Thymus (tissue), 14 donors: Measurements from ENCODE around the gene NOXRED1. TPM values are rescaled to one million over a fixed set of nuclear protein-coding genes. Genes with fewer than 3 reads are reported as not detected.
A peak's percentile ranks its signal among the peaks of the same experiment; 100 is the strongest.

ENCODE experiments used
- DNase-seq, 9 donors: peaks; one replicate each; pipeline ENCODE4 v3.0.0-alpha.2; 2013; ENCODE audit warnings: low spot score in 9 of 9, low read depth in 6 of 9, missing footprints in 1 of 9
- H3K27ac ChIP-seq, 2 donors: one replicate each; pipeline ENCODE4 v1.5.1; 2013; ENCODE audit warnings: control low read depth in 1 of 2, low read depth in 1 of 2, low read length in 1 of 2, mild to moderate bottlenecking in 1 of 2, moderate library complexity in 1 of 2
- H3K27me3 ChIP-seq, 2 donors: one replicate each; pipeline ENCODE4 v1.5.1; 2013; ENCODE audit warnings: low read length in 1 of 2; ENCODE audit not compliant: control insufficient read depth in 2 of 2, insufficient read depth in 1 of 2
- H3K36me3 ChIP-seq, 2 donors: one replicate each; pipeline ENCODE4 v1.5.1; 2013; ENCODE audit warnings: low read length in 1 of 2, mild to moderate bottlenecking in 1 of 2, moderate library complexity in 1 of 2; ENCODE audit not compliant: control insufficient read depth in 2 of 2, insufficient read depth in 2 of 2
- H3K4me1 ChIP-seq, 2 donors: one replicate each; pipeline ENCODE4 v1.5.1; 2013; ENCODE audit warnings: low read length in 2 of 2; ENCODE audit not compliant: control insufficient read depth in 2 of 2, insufficient read depth in 2 of 2
- H3K4me3 ChIP-seq, 2 donors: one replicate each; pipeline ENCODE4 v1.5.1; 2013; ENCODE audit warnings: low read length in 2 of 2, control low read depth in 1 of 2, mild to moderate bottlenecking in 1 of 2
- H3K9me3 ChIP-seq, 2 donors: one replicate each; pipeline ENCODE4 v1.5.1; 2013; ENCODE audit warnings: low read length in 1 of 2, mild to moderate bottlenecking in 1 of 2; ENCODE audit not compliant: control insufficient read depth in 2 of 2, insufficient read depth in 1 of 2
- WGBS: extraction: QIAGEN DNeasy Blood & Tissue Kit; methylation state at CpG from one replicate; pipeline ENCODE4 v1.1.7; 2013; 5-methylcytosine and 5-hydroxymethylcytosine counted together
- long read RNA-seq, 10 donors: transcript quantifications; one replicate each; lab custom pipeline, GENCODE V29; 2026
- polyA plus RNA-seq: library from polyadenylated mRNA; stranded (reverse); fragments of 200-250 nt; gene quantifications from one replicate; pipeline ENCODE4 v1.2.3, GENCODE V29; 2013
- total RNA-seq: library from RNA; stranded (reverse); fragments of 120-200 nt; gene quantifications from one replicate; pipeline ENCODE4 v1.2.4, GENCODE V29; 2013
- donor health status: healthy.

The NOXRED1 gene, protein sequence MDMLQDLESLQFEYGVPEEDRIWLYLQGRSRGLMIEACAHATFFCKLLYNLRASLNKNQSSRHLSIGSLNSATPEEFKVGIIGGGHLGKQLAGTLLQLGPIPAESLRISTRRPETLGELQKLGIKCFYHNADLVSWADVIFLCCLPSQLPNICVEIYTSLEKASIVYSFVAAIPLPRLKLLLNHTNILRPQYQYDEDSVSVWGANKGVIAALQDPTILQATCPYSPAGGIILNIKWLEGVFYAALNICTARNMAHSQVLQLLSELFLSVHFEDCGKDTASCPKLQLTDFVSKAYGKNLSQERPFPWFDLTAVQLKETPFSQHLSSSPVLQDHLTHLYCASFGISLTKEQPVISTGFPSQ
- total RNA-seq (0.19 TPM), polyA plus RNA-seq (1.6 TPM)
- long read RNA-seq, donor 1 = 0 reads
- long read RNA-seq, donor 2 = 0 reads
- long read RNA-seq, donor 3 = 0 reads
- long read RNA-seq, donor 4 = 0 reads
- long read RNA-seq, donor 5 = 0 reads
- long read RNA-seq, donor 6 = 0 reads
- long read RNA-seq, donor 7 = 0 reads
- long read RNA-seq, donor 8 = 0 reads
- long read RNA-seq, donor 9 = 0 reads
- long read RNA-seq, donor 10 = 0 reads

DNA sequence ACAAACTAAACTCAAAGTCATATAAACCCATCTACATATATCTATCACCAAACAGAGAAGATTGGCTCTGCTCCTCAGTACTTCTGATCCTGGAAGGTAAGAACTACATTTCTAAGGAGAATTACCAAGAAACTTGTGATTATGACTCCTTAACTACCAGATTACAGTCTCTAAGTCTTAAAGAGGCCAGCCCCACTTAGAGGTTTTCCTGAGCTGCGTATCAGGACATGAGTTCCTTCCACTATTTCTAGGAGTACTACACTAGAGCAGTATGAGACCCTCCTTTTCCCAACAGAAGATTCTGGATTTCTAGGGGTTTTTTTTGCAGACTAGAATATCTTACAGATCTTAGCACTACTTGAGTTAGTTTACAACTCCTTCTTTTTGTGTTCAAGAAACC is at the start of gene NOXRED1:
Gene NOXRED1 (minus strand): TSS at position 101 of the 400 bp plus-strand sequence. CDS start 634 bp downstream, outside the sequence.
- Histone ChIP-seq H3K4me1 (no peaks in the 10 kb centered on the region), H3K9me3 (peaks cover 1 to 3% of the 10 kb centered on the region in 2 donors), H3K4me3 (no peak within 1 kb of the TSS), H3K27me3 (no peaks in the 10 kb centered on the region), H3K27ac (no peak within 1 kb of the TSS), H3K36me3 (peaks cover 41 to 51% of the 10 kb centered on the region in 2 donors)
- 97% methylated on average over 1 of the region's 1 CpG for WGBS
- no peak for DNase-seq

DNA sequence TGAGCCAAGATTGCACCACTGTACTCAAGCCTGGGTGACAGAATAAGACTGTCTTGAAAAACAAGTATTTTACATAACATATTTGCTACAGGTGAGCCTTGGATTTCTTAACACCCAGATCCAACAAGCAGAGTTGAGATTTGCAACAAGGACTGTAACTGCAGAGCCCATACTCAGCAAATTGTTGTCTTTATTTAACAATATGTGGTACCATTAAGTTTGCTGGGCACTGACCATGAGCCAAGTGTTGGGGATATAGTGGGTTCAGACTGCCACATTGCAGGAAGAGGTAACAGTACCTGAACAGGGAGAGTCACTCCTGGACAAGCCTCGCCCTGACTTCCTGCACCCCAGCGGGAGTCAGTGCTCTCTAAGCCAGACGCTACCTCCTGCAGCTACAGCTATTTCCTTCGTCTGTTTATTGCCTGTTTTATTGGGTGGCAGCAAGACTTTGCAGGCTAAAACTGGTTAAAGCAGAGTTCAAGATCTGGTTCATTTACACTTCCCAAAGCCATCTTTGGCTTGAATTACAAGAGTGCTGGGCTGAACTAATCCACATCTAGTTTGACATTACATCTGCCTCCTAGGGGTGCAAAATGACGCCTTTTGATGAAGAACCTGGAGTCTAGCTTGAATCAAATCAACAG is 47.0 kb upstream of the NOXRED1 start:
- DNase-seq = no peak
- Histone ChIP-seq H3K9me3 (no peaks in the 10 kb centered on the region), H3K4me3 (no peak overlapping the region), H3K36me3 (peaks cover 36% of the 10 kb centered on the region in 2 donors), H3K27ac (no peak overlapping the region), H3K27me3 (no peaks in the 10 kb centered on the region), H3K4me1 (no peaks in the 10 kb centered on the region)
- WGBS = 94% methylated on average over 5 of the region's 5 CpGs

DNA sequence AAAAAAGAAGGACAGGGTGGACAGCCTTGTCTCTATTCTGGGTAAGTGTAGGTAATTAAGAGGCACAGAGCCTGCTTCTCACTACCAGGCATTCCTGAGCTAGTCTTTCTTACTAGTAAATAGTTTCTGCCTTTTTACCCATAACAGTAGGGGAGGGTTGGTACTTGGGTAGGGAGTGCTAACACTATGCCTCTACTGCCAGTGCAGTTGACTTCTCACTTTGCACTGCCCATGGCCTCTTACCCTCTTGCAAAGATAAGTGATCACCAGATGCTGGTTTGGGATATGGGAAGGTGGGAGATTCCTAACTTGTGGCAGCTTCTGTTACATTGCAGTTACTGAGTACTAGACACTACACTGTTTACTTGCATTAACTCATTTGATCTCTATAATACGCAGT is 46.2 kb upstream of the NOXRED1 start:
- no peak for DNase-seq
- H3K27ac ChIP-seq = no peak overlapping the region
- peaks cover 44% of the 10 kb centered on the region in 2 donors for H3K36me3 ChIP-seq
- WGBS = 97% methylated on average over 1 of the region's 1 CpG
- no peaks in the 10 kb centered on the region for H3K4me1 ChIP-seq
- no peak overlapping the region for H3K4me3 ChIP-seq
- no peaks in the 10 kb centered on the region for H3K9me3 ChIP-seq
- no peaks in the 10 kb centered on the region for H3K27me3 ChIP-seq

DNA sequence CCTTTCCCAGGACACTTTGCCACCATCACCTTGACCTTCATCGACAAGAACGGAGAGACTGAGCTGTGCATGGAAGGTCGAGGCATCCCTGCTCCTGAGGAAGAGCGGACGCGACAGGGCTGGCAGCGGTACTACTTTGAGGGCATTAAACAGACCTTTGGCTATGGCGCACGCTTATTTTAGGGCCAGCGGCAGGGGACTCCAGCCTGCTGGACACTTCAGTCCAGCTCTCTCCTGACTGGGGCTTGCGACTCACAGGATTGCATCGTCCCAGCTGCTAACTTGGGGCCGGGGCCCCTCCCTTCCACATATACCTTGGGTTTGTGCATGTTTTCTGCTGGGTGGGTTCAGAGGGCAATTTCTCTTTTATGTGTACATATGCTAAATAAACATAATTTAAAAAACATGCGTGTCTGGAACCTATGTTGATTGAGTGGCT is 45.8 kb upstream of the NOXRED1 start:
- peaks cover 48% of the 10 kb centered on the region in 2 donors for H3K36me3 ChIP-seq
- H3K27me3 ChIP-seq = no peaks in the 10 kb centered on the region
- no peak overlapping the region for H3K4me3 ChIP-seq
- 95% methylated on average over 14 of the region's 14 CpGs for WGBS
- DNase-seq = no peak
- no peaks in the 10 kb centered on the region for H3K9me3 ChIP-seq
- H3K4me1 ChIP-seq = no peaks in the 10 kb centered on the region
- no peak overlapping the region for H3K27ac ChIP-seq

DNA sequence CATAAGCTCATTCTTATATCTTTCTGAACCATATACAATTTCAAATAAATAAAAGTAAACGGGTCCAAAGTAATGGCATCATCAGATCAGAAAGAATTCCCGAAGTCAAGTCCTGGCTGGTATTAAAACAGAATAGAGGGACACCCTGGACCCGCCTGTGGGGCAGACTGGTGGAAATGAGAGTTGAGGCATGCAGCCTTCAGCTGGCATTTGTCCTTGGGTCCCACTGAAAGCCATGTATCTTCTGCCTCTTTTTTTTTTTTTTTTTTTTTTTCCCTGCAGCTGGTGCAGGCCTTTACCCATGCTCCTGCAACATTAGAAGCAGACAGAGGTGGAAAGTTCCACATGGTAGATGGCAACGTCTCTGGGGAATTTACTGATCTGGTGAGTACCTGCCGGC is 44.5 kb upstream of the NOXRED1 start:
- Histone ChIP-seq H3K27ac (no peak overlapping the region), H3K9me3 (no peaks in the 10 kb centered on the region), H3K4me1 (no peaks in the 10 kb centered on the region), H3K27me3 (no peaks in the 10 kb centered on the region), H3K4me3 (no peak overlapping the region), H3K36me3 (peaks cover 60 to 61% of the 10 kb centered on the region in 2 donors)
- WGBS = 97% methylated on average over 5 of the region's 5 CpGs
- no peak for DNase-seq

DNA sequence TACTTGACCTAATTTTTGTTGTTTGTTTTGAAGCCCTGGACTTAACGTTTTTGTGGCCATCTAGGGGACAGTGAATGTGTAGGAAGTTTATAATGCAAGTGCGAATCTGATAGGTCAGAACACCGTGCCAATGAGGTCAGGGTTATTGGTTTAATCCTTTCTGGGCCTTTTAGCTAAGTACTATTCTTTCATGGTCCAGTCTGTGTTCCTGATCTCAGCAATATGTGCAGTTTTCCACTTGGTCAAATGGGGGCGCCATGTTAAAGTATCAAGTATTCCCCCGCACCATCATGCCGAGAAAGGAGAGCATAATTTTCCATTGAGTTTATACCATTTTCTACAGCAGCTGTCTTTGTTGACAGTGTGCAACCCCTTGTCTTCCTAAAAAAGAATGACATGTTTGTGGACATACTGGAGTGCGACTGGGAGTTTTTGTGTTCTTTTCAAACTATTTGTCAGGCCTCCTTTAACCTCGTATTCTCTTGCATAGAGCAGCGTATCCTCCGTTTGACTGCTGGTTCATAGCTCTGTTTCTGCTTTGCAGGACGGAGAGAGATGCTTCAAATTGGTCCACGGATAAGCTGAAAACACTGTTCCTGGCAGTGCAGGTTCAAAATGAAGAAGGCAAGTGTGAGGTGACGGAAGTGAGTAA is 35.9 kb upstream of the NOXRED1 start:
- DNase-seq = peak in 7 of 9 donors; percentile 34 to 75 (median 43)
- Histone ChIP-seq H3K9me3 (no peaks in the 10 kb centered on the region), H3K4me3 (peak overlapping the region; percentile 87 to 96), H3K27ac (peak overlapping the region in 1 of 2 donors; percentile 98), H3K27me3 (no peaks in the 10 kb centered on the region), H3K4me1 (peaks cover 11% of the 10 kb centered on the region in 2 donors), H3K36me3 (peaks cover 30 to 42% of the 10 kb centered on the region in 2 donors)
- WGBS = 50% methylated on average over 13 of the region's 13 CpGs

DNA sequence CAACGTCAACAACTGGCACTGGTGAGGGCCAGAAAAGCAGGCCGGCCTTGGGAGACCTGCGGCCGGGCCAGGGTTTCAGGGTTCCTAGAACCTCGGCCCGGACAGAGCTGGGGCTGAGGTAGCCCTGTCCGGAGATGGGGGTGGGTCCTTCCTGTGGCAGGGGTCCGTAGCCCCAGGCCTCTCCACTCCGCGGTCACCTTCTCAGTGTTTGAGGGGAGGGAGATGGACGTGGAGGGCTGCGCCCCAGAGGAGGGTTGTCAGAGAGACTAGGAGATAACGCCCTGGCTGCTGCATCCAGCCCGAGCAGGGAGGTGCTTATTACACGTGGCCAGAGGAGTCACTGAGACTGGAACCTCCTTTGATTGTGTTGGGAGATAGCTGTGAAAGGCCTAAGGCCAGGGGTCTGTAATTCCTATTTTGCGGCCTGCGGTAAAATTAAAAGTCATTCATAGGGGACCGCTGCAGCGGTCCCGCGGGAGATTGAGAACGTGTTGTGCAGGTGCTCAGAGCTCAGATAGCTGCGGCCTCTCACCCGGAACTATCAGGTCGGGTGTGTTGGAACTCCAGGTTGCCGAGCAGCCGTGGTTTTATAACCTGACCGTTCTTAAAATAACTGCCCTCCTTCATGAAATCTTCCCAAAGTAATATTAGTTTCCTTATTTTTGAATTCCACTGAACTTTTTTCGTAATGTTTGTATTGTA is 35.1 kb upstream of the NOXRED1 start:
- Histone ChIP-seq H3K4me3 (peak overlapping the region; percentile 87 to 96), H3K27ac (peak overlapping the region; percentile 91 to 98)

DNA sequence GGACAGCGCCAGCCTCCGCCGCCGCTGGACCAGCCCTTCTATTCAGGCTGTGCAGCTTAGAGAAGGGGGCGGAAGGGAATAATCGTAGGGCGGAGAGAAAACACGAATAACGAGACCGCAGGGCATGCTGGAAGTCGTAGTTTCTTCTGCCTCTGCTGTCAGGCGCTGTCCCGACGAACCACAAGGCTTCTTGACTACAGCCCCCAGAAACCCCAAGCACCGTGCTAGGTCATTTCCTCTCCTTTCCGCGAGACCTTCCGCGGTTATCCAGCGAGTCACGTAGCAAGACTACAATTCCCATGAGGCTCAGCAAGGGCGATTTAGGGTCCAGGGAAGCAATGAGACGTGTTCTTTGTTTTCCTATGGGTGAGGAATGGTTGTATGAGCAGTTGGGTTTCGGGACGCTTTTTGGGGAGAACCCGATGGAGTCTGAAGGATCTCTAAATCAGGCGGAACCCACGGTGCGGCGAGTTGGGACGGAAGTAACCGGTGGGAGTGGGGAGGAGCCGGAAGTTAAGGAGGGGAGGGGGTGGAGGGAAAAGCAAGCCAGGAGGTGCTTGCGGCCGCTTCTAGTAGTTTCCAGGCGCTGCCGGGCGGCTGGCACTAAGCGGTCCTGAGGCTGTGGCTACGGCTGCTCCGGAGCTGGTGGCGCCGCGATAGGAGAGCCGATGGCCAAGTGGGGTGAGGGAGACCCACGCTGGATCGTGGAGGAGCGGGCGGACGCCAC is 34.4 kb upstream of the NOXRED1 start, which contains the start of the genes AHSA1 and VIPAS39:
Gene AHSA1 (plus strand): TSS at position 572 of the 727 bp plus-strand sequence. CDS start 97 bp downstream, at position 669.
Gene VIPAS39 (minus strand): TSS at position 80 of the 727 bp plus-strand sequence. CDS start 3,499 bp downstream, outside the sequence.
- no peaks in the 10 kb centered on the region for H3K27me3 ChIP-seq
- peaks cover 11% of the 10 kb centered on the region in 2 donors for H3K4me1 ChIP-seq
- under 1% methylated on average over 50 of the region's 50 CpGs for WGBS
- no peaks in the 10 kb centered on the region for H3K9me3 ChIP-seq
- H3K27ac ChIP-seq = peak within 1 kb of the TSS; percentile 91 to 98
- peaks cover 21 to 33% of the 10 kb centered on the region in 2 donors for H3K36me3 ChIP-seq
- peak; percentile 94 to 100 (median 98) for DNase-seq
- H3K4me3 ChIP-seq = peak within 1 kb of the TSS; percentile 87 to 96

More for the DNA sequence above, 35.1 kb upstream of the NOXRED1 start:
- WGBS = under 1% methylated on average over 29 of the region's 29 CpGs
- H3K27me3 ChIP-seq = no peaks in the 10 kb centered on the region
- peak in 8 of 9 donors; percentile 15 to 65 (median 40) for DNase-seq
- H3K4me1 ChIP-seq = peaks cover 11% of the 10 kb centered on the region in 2 donors
- peaks cover 24 to 34% of the 10 kb centered on the region in 2 donors for H3K36me3 ChIP-seq
- H3K9me3 ChIP-seq = no peaks in the 10 kb centered on the region
